H9 (cell line): Measurements from ENCODE around the gene ADSL. TPM values are rescaled to one million over a fixed set of nuclear protein-coding genes. Genes with fewer than 3 reads are reported as not detected.

ENCODE experiments used
- DNase-seq: peaks from one replicate; pipeline ENCODE4 v3.0.0-alpha.2; 2017
- H2AFZ ChIP-seq: one replicate; pipeline ENCODE4 v1.6.1; 2013; ENCODE audit warnings: mild to moderate bottlenecking, low read length, control low read depth, moderate library complexity
- H2AK5ac ChIP-seq: 2 replicates; pipeline ENCODE4 v1.6.1; 2013; ENCODE audit warnings: low read length, control low read depth, mixed read lengths; ENCODE audit not compliant: insufficient read length
- H2BK120ac ChIP-seq: one replicate; pipeline ENCODE4 v1.6.1; 2013; ENCODE audit warnings: low read depth, mild to moderate bottlenecking, low read length, control low read depth, inconsistent platforms; ENCODE audit not compliant: poor library complexity, severe bottlenecking
- H2BK12ac ChIP-seq: 2 replicates; pipeline ENCODE4 v1.6.1; 2013; ENCODE audit warnings: low read length, control low read depth, mixed read lengths, low read depth; ENCODE audit not compliant: insufficient read length
- H2BK15ac ChIP-seq: 2 replicates; pipeline ENCODE4 v1.6.1; 2013; ENCODE audit warnings: low read depth, low read length, control low read depth
- H2BK20ac ChIP-seq: one replicate; pipeline ENCODE4 v1.6.1; 2013; ENCODE audit warnings: low read depth, mild to moderate bottlenecking, low read length, control low read depth, inconsistent platforms; ENCODE audit not compliant: poor library complexity, severe bottlenecking
- H2BK5ac ChIP-seq: 2 replicates; pipeline ENCODE4 v1.6.1; 2013; ENCODE audit warnings: low read length, control low read depth, mixed read lengths; ENCODE audit not compliant: insufficient read length
- H3K14ac ChIP-seq: 2 replicates; pipeline ENCODE4 v1.6.1; 2013; ENCODE audit warnings: low read length, control low read depth; ENCODE audit not compliant: insufficient read depth
- H3K18ac ChIP-seq: 2 replicates; pipeline ENCODE4 v1.6.1; 2013; ENCODE audit warnings: low read depth, mild to moderate bottlenecking, mixed read lengths, low read length, control low read depth; ENCODE audit not compliant: insufficient read length
- H3K23ac ChIP-seq: 2 replicates; pipeline ENCODE4 v1.6.1; 2013; ENCODE audit warnings: low read length, control low read depth, mixed read lengths, low read depth; ENCODE audit not compliant: insufficient read length
- H3K23me2 ChIP-seq: 2 replicates; pipeline ENCODE4 v1.6.1; 2013; ENCODE audit warnings: low read depth, mild to moderate bottlenecking, mixed read lengths, low read length, control low read depth; ENCODE audit not compliant: insufficient read length, poor library complexity, severe bottlenecking
- H3K27ac ChIP-seq: 2 replicates; pipeline ENCODE4 v1.5.1; 2013; ENCODE audit warnings: low read length, control low read depth, mixed read lengths, low read depth; ENCODE audit not compliant: insufficient read length
- H3K27me3 ChIP-seq: 2 replicates; pipeline ENCODE4 v1.6.1; 2013; ENCODE audit warnings: low read length, control low read depth, inconsistent platforms; ENCODE audit not compliant: insufficient read depth
- H3K4ac ChIP-seq: 2 replicates; pipeline ENCODE4 v1.6.1; 2013; ENCODE audit warnings: low read depth, mild to moderate bottlenecking, control low read depth, inconsistent platforms, low read length, moderate library complexity
- H3K4me1 ChIP-seq: 2 replicates; pipeline ENCODE4 v1.6.1; 2013; ENCODE audit warnings: low read length, control low read depth, inconsistent platforms; ENCODE audit not compliant: insufficient read depth
- H3K4me2 ChIP-seq: 2 replicates; pipeline ENCODE4 v1.6.1; 2013; ENCODE audit warnings: low read length, control low read depth, mixed read lengths; ENCODE audit not compliant: insufficient read length, insufficient read depth
- H3K56ac ChIP-seq: 2 replicates; pipeline ENCODE4 v1.6.1; 2013; ENCODE audit warnings: low read depth, mild to moderate bottlenecking, mixed read lengths, low read length, control low read depth; ENCODE audit not compliant: insufficient read length
- H3K79me1 ChIP-seq: 2 replicates; pipeline ENCODE4 v1.6.1; 2013; ENCODE audit warnings: low read depth, mild to moderate bottlenecking, moderate library complexity, low read length, control low read depth, inconsistent platforms; ENCODE audit not compliant: insufficient read depth, poor library complexity, severe bottlenecking
- H3K79me2 ChIP-seq: 2 replicates; pipeline ENCODE4 v1.6.1; 2013; ENCODE audit warnings: low read length, control low read depth, inconsistent platforms; ENCODE audit not compliant: insufficient read depth
- H3K9ac ChIP-seq: 2 replicates; pipeline ENCODE4 v1.6.1; 2013; ENCODE audit warnings: low read length, control low read depth, mixed read lengths; ENCODE audit not compliant: insufficient read length; ENCODE audit errors: extremely low read depth
- H3K9me3 ChIP-seq: one replicate; pipeline ENCODE4 v1.6.1; 2013; ENCODE audit warnings: low read depth, low read length, inconsistent platforms; ENCODE audit not compliant: control insufficient read depth
- H3T11ph ChIP-seq: one replicate; pipeline ENCODE4 v1.6.1; 2013; ENCODE audit warnings: mild to moderate bottlenecking, low read length, control low read depth, inconsistent platforms
- H4K20me1 ChIP-seq: one replicate; pipeline ENCODE4 v1.6.1; 2013; ENCODE audit not compliant: control insufficient read depth, insufficient read length, insufficient read depth
- H4K5ac ChIP-seq: 2 replicates; pipeline ENCODE4 v1.6.1; 2013; ENCODE audit warnings: low read depth, mild to moderate bottlenecking, mixed read lengths, low read length, control low read depth; ENCODE audit not compliant: insufficient read length
- H4K8ac ChIP-seq: replicated peaks from 2 replicates; pipeline ENCODE4 v1.6.1; 2013; ENCODE audit warnings: low read length, control low read depth, mixed read lengths, low read depth; ENCODE audit not compliant: insufficient read length
- H4K91ac ChIP-seq: 2 replicates; pipeline ENCODE4 v1.6.1; 2013; ENCODE audit warnings: low read depth, mild to moderate bottlenecking, moderate library complexity, mixed read lengths, low read length, control low read depth; ENCODE audit not compliant: insufficient read length
- H3K27ac Mint-ChIP-seq, 3 experiments: 2 replicates in 2 of 3; 3 replicates in 1 of 3; pipeline ENCODE4 v1.8.0; 2020 to 2021; ENCODE audit warnings: mixed read lengths in 3 of 3, mild to moderate bottlenecking in 1 of 3, moderate library complexity in 1 of 3
- H3K27me3 Mint-ChIP-seq: 2 replicates; pipeline ENCODE4 v1.8.0; 2021; ENCODE audit warnings: low read depth, mild to moderate bottlenecking, moderate library complexity, mixed read lengths
- H3K36me3 Mint-ChIP-seq, 3 experiments: 2 replicates in 2 of 3; 3 replicates in 1 of 3; pipeline ENCODE4 v1.8.0; 2020 to 2021; ENCODE audit warnings: low read depth in 3 of 3, mixed read lengths in 3 of 3; ENCODE audit not compliant: insufficient read depth in 1 of 3
- H3K4me1 Mint-ChIP-seq, 2 experiments: 2 replicates each; pipeline ENCODE4 v1.8.0; 2020; ENCODE audit warnings: mixed read lengths in 2 of 2
- H3K4me3 Mint-ChIP-seq, 2 experiments: 2 replicates in 1 of 2; 3 replicates in 1 of 2; pipeline ENCODE4 v1.8.0; 2020 to 2021; ENCODE audit warnings: mild to moderate bottlenecking in 2 of 2, mixed read lengths in 2 of 2, moderate library complexity in 1 of 2
- H3K9me3 Mint-ChIP-seq, 2 experiments: 2 replicates in 1 of 2; 3 replicates in 1 of 2; pipeline ENCODE4 v1.8.0; 2020; ENCODE audit warnings: mild to moderate bottlenecking in 2 of 2, mixed read lengths in 2 of 2, moderate library complexity in 1 of 2
- CTCF ChIP-seq: fragments of 200-600 bp; sonication (generic); conservative IDR thresholded peaks from 3 replicates; pipeline ENCODE4 v1.8.0; 2021; ENCODE audit warnings: antibody characterized with exemption, mild to moderate bottlenecking
- WGBS: extraction: QIAGEN DNeasy Blood & Tissue Kit; methylation state at CpG from one replicate; pipeline ENCODE4 v1.1.7; 2013; ENCODE audit warnings: missing lambda C conversion rate, low lambda C conversion rate, mixed read lengths; ENCODE audit not compliant: insufficient read length; ENCODE audit errors: extremely low coverage; 5-methylcytosine and 5-hydroxymethylcytosine counted together
- total RNA-seq: library from RNA; stranded (reverse); gene quantifications from 2 replicates; pipeline ENCODE4 v1.2.1, GENCODE V29; 2021

The ADSL gene
- total RNA-seq, 1 experiment from 2014 or later: 175 TPM

DNA sequence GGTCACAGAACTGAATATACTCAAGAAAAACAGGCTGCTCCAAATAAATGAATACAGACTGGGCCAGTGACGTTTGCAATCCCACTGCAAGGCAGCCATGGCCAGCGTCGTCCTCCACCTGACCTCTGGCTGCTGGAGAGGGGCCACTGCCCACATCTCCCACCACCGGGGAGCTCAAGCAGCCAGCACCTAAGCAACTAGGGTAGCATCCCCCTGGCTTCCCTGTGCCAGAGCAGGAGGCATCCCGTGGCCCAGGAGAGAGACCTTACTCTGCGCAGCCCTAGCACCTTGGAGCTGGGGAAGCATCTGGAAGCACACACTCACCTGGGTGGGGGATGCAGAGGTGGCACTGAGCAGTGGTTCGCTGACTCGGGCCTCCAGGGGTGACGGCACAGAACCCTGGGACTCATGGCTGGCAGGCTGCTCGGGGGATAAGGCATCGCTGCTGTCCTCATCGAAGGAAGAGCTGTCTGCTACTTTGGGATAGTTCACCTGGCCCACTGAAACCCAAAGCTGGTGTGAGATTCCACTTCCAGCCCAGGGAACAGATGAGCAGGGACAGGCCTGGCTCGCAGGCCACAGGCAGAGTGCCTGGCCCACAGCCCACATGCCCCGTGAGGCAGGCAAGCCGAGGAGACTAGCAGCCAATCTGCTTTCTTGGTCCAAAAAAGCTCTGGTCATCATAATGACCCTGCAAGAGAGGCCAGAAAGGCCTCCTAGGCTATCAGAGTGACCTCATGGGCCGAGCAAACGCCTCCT, 77.8 kb downstream of the ADSL start:
- no peak overlapping the region for H2BK15ac ChIP-seq
- H3K4me1 ChIP-seq: no peaks in the 10 kb centered on the region
- no peaks in the 10 kb centered on the region for H3K9me3 ChIP-seq
- no peaks in the 10 kb centered on the region for H3K79me1 ChIP-seq
- H2AFZ ChIP-seq: no peak overlapping the region
- H4K20me1 ChIP-seq: no peaks in the 10 kb centered on the region
- H3K79me2 ChIP-seq: no peaks in the 10 kb centered on the region
- H4K8ac ChIP-seq: no peak overlapping the region
- no peak overlapping the region for H2BK120ac ChIP-seq
- H2BK12ac ChIP-seq: no peak overlapping the region
- peaks cover 14 to 21% of the 10 kb centered on the region in 2 experiments for H3K4me1 Mint-ChIP-seq
- TF ChIP-seq CTCF: no peak
- no peak for DNase-seq
- H3K4me2 ChIP-seq: no peak overlapping the region
- peak overlapping the region in 1 of 3 experiments; percentile 91; a peak in 1 of 7 replicates for H3K27ac Mint-ChIP-seq
- no peak overlapping the region for H2BK5ac ChIP-seq
- H3K4me3 Mint-ChIP-seq: no peak overlapping the region
- peaks cover 9 to 51% (median 42%) of the 10 kb centered on the region in 3 experiments; a peak in 6 of 7 replicates for H3K36me3 Mint-ChIP-seq
- no peak overlapping the region for H3K9ac ChIP-seq
- no peaks in the 10 kb centered on the region for H3K27me3 ChIP-seq
- H3K56ac ChIP-seq: no peak overlapping the region
- no peak overlapping the region for H4K5ac ChIP-seq
- H3K27ac ChIP-seq: no peak overlapping the region
- no peak overlapping the region for H3T11ph ChIP-seq
- H3K14ac ChIP-seq: no peak overlapping the region
- H3K27me3 Mint-ChIP-seq: no peaks in the 10 kb centered on the region
- no CpG with 5 or more reads among the region's 17 CpGs for WGBS
- H2BK20ac ChIP-seq: no peak overlapping the region
- H3K23ac ChIP-seq: no peak overlapping the region
- no peaks in the 10 kb centered on the region for H3K9me3 Mint-ChIP-seq
- no peak overlapping the region for H3K18ac ChIP-seq
- no peak overlapping the region for H2AK5ac ChIP-seq
- no peak overlapping the region for H3K4ac ChIP-seq
- no peaks in the 10 kb centered on the region for H3K23me2 ChIP-seq
- no peak overlapping the region for H4K91ac ChIP-seq
